ENCODE measurements around the gene ITGB4.

DNA sequence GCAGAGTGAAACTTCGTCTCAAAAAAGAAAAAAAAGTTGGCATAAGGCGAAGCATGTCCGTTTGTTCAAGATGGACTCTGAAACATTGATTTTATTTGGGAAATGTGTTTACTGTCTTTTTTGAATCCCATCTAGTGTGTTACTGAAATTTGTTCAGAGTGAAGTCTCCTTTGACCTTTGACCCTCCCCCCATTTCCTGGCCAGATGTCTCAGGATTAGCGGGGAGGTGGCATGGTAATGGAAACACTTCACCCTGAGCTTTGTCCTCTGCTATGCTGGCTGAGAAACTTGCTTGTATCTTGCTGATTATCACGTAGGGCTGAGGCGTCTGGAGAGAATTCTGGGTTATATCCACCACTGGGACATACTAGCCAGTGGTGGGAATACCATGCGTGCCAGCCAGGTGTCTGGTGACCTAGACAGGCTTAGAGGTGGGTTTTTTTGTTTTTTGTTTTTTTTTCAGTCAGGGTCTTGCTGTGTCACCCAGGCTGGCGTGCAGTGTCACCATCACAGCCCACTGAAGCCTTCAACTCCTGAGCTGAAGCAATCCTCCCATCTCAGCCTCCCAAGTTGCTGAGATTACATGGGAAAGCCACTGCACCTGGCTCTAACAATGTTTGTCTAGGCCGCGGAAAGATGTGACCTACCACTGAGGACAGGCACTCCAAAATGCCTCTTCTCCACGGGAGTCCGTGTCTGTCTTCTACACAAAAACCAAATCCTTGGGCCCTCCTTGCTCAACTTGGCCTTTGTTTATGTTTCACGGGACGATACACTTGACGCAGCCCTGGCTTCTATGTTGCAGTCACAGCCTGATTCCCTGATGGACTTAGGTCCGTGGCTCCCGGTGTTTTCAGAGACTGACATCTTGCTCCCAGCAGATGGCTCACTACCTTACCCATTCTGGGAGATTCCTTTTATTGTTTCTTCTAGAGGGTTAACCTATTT, 50.3 kb downstream of the ITGB4 start:
- TF ChIP-seq CTCF (IDR thresholded peaks at IDR 0.05), result peak in 2 of 4 donors; percentile 15 to 34
- no peak for TF ChIP-seq POLR2A (IDR thresholded peaks at IDR 0.05)
